MM.1S (cell line): Measurements from ENCODE around the gene NDUFAF7.

Experiments used
- CTCF ChIP-seq: fragments of 300-600 bp; sonication (generic); IDR thresholded peaks from 2 replicates; pipeline ENCODE4 v1.5.1; 2016; ENCODE audit warnings: antibody characterized with exemption, low read length, mixed read lengths
- EZH2 ChIP-seq: fragments of 300-600 bp; sonication (generic); optimal IDR thresholded peaks from 2 replicates; pipeline ENCODE3; 2017; ENCODE audit warnings: low read depth, mild to moderate bottlenecking, antibody characterized with exemption, low read length, mixed read lengths

- no peak for TF ChIP-seq CTCF
- no peak for TF ChIP-seq EZH2
Measured at GRCh38 chr2:37211939-37212338, 19.5 kb upstream of the NDUFAF7 start.
